Activated CD8-positive, alpha-beta memory T cell treated with anti-CD3 and anti-CD28 coated beads, Interleukin-2, amount 50 U/mL, for 48 hours (primary cell): ENCODE measurements around the gene SARDH.

Experiments used
- DNase-seq: peaks from one replicate; pipeline ENCODE4 v3.0.0-alpha.2; 2020

The SARDH gene

DNA sequence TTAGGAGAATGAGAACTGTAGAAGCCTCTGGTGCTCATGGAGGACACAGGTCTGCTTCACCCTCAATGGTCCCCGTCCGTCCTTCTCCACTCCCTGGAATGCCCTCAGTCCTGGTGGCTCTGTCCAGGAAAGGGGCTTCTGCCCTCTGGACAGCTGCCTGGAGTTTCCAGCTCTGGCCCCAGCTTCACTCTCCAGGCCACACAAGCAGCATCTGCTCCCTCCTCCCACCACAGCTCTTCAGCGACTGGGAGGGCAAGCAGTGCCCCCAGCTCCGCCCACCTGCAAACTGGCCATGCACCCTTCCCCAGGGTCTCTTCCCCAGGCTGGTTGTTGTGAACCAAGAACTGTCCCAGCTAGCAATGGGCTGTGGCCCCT is 4.7 kb downstream of the SARDH start:
- DNase-seq = peak; percentile 28

DNA sequence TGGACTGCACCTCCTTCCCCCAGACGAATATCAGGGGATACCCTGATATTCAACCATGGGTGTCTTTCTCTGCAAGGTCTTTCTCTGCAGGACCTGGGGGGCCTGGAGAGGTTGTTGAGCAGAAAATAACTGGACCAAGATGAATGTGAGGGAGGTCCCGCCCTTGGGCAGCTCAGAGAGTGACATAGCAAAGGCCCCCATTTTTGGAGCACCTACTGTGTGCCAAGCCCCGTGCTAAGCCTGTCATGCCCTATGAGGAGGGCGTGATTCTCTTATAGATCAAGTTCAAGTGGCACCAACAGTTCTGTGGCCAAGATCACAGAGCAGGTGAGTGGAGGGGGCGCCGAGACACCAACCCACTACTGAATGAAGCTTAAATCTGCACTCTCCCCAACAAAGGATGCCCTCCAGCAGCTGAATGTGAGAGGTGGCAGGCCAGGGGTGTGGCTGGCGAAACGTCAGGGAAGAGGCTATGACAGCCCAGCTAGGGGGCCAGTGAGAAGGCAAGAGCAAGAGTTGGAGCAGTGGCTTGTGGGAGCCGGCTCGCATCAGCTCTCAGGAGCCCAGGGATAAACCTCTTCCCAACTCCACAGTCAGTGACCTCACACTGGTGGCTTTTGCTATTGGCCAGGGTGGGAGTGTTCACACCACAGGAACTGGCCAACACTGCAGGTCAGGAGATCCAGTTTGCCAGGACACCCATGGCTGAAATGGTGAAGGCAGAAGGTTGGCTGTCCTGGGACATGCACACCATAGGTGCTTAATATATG is 5.3 kb downstream of the SARDH start:
- peak; percentile 42 for DNase-seq

DNA sequence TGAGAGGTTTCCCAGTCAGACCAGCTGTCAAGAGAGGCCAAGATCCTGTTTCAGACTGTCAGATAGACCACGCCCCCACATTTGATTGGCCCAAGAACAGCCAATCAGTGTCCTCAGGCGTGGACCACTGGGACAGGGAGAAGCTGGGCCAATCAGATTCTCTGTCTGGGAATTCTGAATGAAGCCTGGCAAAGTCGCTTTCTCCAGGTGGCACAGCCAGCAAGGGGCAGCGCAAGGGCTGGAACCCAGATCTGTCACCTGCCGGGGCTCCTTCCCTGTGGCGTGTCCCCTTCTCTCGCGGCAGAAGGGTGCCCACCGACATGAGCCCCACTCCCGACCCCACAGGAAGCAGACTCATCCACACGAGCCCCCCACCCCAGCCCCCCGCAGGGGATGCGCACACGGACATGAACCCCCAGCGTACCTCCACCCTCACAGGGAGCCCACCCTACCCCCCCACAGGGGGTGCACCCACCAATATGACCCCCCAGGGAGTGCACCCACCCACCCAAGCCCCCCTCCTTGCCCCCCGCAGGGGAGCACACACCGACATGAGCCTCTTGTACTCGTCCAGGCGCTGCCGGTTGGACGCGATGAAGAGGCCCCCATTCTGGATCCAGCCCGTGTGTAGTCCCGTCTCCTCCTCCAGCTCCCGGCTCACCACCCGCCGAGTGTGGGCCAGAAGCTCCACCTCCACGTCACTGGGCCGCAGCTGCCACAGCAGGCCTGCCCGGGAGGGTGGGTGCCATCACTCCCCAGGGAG is 6.1 kb downstream of the SARDH start:
- DNase-seq = peak; percentile 47

DNA sequence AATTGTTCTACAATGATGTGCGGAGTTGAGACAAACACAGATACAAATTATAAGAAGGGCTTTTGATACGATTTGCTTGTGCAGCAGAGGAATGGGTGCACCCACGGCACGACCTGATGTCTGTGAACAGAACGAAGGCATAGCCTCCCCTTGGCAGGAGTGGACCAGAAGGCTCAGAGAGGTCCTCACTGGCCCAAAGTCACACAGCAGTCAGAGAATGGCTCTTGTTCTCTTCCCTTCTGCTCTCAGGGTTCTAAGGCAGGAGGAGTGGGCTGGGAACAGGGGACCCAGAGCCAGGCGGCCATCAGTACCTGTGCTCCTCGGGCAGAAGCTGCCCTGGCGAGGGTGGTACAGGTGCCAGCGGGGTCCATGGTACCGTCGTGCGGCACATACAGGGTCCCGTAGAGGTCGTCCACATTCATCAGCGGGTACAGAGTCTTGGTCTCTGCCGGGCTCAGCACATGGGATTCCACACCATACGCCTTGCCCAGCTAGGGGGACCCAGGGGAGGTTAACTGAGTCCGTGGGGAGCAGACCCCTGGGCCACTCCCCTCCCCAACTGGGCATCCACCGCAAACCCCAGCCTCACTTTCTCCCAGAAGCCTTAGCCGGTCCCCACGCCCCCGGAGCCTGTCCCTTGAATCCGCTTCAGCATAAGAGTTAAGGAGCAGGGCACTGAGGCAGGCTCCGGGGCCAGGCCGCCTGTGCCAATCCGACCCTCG is 7.0 kb downstream of the SARDH start:
- peak; percentile 40 for DNase-seq

DNA sequence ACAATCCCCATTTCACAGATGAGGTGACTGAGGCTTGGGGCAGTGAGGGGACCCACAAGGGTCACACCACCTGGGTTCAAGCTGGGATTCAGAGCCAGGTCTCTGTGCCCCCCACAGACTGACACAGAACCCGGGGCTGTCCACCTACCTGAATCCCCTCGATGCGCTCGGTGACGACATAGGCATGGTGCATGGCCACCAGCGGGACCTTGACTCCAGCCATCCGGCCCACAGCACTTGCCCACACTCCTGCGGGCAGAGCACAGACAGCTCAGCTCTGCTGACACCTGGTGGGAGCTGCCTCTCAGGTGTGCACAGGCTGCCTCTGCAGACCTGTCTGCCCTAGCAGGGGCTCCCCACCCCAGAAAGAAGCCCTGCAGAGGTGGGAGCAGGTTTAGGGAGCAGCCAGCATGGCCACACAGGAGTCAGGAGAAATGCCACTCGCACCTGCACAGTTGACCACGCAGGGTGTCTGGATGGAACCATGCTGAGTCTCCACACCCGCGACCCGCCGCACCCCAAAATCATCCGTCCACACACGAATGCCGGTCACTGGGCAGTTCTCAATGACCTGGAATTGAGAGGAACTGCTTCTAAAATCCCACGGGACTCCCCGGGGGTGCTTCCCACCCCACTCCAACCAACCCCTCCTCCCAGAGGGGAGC is 8.4 kb downstream of the SARDH start:
- DNase-seq = peak; percentile 40

DNA sequence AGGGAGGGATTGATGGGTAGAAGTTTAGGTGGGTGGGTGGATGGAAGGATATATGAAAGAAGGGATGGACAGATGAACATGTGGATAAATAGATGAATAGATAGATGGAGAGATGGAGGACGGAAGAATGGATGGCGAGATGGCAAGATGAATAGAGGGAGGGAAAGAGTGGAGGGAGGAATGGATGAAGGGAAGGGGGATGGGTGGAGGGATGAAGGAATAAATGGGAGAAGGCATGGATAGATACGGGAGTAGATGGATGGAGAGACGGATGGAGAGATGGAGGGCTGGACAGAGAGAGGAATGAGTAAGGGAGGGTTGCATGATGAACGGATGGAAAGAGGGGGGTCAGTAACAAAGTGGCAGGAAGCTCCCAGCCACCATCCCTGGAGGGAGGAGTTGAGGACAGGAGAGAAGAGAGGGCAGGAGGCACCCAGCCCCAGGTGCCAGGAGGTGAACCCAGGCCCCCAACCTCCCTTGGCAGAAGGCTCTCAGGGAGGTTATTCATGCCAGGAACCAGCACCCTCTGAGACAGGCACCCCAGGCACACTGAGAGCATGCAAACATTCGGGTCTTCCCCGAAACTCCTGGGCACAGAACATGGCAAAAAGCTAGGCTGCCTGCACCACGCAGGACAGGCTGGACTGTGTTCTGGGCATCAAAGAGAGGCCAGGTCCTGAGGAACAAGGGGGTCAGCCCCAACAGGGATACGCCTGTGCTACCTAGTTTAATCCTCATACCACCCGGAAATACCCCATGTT is 9.1 kb downstream of the SARDH start:
- no peak for DNase-seq

DNA sequence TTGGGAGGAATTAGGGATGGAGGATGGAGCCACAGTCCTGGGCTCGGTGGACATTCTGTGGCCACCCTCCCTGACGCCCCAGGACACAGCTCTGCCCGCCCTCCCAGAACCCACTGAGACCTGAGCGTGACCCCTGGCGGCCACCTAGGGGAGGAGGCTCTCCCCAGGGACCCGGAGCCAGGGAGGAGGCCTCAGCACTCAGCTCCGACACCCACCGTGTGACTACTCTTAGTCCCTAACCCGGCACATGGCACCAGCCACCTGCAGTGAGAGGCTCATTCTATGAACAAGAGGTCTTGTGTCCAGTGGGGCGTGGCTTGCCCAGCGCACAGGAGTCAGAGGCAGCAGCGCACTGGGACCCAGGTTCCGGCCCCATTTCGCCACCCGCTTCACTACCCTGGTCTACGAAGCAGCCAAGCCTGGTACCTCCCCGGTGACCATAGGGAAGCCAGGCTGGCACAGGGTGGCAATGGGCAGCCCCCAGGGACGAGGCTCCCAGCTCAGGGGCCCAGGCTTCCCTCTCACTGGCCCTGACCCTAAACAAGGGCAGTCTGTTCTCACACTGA is 10.2 kb downstream of the SARDH start:
- peak; percentile 37 for DNase-seq

DNA sequence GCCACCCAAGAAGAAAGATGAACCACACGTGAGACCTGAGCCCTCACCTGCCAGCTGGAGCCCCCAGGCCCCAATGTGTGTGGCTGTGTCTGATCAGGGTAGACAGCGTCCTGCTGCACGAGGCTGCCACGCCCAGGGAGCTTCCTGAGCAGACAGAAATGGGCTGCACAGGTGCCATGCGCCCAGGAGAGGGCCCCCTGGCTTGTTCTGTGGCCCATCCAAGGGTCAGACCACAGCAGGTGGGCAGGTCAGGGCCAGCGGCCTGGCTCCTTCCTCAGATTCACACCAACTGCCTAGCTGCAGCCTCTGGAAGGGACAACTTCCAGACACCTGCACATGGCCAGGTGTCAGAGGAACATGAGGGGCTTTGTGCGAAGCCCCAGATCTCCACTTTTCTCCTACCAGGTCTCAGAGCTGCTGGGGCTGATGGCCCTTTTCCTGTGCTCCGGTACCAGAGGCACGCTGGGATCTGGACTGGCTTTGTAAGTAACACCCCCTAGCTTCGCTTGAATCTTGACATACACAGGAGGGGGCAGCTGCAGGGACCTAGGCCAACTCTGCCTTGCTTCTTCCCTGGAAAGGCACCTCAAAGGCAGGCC is 10.8 kb downstream of the SARDH start:
- DNase-seq = peak; percentile 49

DNA sequence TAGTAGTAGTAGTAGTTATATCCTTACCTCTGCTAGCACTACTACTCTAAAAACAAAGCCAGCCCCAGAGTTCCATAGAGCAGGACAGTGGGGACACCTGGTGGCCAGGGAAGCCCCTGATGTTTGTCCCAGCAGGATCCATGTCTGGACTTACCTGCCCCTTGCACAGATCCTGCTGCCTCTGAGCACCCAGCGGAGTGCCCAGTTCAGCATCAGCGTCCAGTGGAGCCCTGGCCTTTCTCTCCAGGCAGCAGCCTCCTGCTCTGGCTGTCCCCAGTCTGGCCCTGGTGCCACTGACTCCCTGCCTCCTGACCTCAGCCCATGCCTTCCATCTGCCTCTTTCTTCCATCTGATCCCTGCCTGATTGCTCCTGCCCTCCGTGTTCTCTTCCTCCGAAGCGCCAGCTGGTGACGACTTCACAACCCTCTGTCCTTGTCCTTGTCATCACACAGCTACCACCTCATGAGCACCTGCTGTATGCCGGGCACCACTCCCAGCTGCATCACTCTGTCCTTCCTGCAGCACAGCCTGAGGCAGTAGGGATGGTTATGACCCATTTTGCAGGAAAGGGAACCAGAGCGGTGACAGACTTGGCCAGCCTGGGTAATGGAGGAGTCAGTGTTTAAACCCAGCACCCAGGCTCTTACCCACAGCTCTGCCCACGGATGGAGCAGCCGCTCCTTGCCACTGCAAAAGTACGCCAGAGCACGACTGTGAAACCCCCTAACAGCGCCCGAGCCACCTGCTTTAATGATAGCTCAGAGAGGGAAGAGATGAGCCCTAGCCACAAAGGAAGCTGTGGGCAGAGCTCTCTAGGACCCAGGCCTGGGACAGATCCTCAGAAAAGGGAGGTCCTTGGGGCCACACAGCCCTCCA is 11.5 kb downstream of the SARDH start:
- DNase-seq = peak; percentile 66

DNA sequence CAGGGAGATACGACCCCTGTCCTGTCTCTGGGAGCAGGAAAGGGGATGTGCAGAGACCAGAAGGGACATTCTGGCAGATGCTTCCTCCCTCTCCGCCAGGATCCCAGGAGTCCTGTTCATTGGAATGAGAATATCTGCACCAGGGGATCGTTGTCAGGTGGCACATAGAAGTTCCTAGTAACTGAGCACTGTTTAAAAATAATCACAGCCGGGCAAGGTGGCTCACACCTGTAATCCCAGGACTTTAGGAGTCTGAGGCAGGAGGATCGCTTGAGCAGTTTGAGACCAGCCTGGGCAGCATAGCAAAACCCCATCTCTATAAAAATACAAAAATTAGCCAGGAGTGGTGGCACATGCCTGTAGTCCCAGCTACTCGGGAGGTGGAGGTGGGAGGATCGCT is 12.3 kb downstream of the SARDH start:
- peak; percentile 12 for DNase-seq

DNA sequence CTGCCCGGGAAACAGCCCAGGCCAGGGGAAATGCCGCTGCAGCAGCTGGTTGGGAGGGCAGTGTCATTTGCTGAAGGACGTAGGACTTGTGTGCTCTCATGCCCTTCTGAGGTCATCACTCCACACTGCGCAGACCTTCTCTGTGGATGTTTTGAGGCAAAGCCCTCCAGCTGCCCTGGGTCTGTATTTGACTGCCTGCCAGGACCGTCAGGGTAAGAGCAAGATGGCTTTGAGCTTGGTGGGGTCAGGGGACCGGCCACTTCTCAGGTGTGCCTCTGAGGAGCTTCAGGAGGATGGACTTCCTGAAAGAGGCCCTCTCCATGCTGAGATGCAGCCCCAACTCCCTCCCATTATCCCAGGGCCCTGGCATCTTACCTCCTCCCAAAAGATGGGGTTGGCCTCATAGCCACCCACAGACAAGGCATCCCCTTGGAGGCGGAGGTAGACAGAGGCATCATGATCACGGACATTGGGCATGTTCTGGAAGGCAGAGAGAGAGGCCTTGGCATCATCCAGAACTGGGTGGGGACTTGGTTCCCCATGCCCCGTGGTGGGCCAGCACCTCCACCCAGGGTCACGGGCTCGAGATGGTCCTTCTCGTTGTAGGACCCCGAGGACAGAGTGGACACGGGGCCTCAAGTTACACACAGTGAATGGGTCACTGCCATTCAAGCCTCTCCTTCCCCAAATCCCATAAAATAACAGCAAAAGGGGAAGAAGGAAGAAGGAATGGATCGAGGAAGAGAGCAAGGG is 19.4 kb downstream of the SARDH start:
- no peak for DNase-seq

DNA sequence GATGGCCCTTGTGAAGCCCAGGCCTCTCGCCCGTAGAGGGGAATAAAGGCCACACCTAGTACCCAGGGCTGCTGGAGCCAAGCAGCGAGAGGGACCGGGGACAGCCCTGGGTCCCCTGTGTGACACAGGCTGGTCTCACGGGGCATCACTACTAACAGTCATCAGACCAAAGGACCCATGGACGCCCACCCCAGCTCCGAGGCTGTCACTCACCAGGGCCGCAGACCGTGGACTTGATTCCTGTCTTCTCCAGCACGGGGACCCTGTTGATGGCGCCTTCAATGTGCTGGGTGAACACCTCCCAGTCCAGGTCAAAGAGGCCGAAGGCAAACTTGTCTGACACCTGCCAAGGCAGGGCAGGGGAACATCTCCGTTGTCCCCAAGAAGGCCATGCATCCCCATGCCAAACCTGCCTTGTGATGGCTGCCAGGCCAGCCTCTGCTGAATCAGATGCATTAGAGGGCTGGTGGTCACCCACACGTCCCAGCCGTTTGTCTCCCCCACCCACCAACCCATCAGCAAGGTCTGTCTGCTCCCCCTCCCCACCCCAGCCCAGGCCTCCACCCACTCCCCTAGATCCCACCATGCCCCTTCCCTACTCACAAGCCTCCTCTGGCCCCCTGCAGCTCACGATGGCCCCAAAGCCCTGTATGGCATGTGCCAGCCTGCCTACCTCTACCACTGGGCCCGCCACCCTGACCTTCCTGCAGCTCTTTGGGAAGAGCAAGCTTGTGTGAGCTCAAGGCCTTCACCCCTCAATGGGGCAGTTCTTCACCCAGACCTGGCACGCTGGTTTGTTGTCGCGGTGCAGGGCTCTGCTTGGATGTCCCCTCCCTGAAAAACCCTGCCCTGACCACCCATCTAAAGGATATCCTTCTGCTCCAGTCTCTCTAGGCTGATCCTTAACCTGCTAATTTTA is 20.8 kb downstream of the SARDH start:
- DNase-seq = no peak

DNA sequence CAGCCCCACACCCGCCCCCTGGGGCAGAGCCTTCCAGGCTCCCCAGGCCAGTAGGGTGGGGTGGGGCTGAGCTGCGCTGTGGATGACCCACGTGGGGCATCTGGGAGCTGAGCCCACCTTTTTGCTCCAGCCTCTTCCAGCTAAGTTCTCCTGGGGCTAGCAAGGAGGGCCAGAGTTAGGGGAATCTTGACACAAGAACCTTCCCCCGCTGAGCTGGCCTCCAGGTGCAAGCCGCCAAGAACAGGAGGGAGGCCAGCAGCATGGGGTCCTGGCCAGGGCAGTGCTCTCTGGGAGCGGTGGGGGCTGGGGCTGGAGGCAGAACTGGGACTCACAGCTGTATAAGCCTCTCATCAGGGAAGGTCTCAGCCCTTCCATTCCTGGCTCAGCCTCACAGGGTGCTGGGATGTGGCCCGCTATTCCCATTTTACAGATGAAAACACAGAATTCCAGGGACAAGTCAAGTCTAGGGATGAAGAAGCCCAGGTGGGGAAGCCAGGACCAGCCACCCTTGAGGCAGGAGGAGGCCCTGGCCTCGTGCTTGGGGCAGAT is 21.5 kb downstream of the SARDH start:
- no peak for DNase-seq

DNA sequence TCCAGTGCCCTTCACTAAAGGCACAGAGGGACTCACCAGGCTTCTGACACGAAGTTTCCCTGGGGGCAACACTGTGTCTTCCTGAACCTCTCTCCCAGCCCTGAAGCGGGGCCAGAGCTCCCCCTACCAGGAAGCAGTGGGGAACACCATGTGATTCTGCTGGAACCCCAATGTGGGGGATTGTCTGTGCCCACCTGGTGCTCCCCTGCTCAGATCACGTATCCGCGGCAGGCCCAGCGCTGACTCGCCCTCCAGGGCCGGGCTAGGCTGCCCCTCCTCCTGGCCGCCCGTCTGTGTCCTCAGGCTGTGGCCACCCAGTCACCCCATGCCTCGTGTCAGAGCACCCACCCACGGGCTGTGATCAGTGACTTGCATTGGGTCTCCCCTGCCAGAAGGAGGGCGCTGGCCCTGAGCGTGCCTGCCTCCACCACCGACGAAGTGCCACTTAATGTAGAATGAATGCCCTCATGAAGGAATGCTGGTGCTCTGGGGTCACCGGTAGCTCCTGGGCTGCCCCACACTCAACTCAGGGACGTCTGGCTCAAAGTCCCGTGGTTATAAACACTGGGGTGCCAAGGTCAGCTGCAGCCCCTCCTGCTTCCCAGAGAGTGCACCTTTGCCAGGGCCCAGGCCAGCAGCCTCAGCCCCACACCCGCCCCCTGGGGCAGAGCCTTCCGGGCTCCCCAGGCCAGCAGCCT is 22.1 kb downstream of the SARDH start:
- no peak for DNase-seq

DNA sequence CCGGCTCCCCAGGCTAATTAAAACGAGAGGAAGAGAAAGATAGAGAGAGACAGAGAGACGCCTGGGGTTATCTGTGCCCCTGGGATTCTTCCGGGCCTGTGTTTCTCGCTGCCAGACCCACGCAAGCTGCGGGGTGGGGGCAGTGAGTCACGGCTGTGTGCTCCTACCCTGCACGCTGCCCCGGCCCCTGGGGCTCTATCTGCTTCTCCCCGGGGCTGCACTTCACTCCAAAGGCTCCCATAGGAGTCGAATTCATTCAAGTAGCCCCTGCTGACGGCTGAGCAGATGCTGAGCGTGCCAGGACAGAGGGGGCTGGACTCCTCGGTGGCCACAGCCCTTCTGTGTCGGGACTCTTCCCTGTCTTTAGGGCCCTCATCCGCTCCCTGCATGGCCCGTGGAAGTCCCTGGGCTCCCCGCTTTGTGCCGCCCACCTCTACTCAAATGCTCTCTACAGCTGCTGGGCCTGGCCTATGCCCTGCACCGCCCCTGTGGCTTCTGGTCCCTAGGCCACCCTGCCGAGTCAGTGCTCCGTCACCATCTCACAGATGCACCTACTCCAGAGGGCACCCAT is 22.8 kb downstream of the SARDH start:
- no peak for DNase-seq

DNA sequence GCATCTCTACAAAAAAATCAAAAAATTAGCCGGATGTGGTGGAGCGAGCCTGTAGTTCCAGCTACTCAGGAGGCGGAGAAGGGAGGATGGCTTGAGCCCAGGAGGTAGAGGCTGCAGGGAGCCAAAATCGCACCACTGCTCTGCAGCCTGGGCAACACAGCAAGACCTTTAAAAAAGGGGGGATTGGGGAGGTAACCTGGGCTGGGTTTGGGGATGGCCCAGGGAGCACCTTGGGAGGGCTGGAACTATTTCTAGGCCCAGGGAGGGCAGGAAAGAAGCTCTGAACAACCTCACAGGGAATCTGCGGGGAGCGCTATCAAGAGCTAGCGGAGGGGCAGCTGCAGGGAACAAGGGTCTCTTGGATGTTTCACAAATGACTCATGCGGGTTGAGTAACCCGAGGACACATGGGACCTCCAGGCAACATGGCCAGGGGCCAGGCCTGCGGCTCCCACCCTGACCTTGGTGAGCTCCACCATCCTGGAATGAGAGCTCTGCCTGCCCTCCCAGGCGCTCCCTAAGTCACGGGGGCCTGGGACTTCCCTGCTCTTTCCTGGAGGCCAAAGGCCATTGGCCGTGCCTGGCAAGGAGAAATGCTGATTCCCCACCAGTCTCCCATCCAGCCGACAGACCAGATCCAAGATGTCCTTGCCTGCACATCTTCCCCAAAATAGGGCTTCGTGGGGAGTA is 23.4 kb downstream of the SARDH start:
- DNase-seq = no peak
